Measurements from ENCODE around the gene TMEM174. TPM values are rescaled to one million over a fixed set of nuclear protein-coding genes. Genes with fewer than 3 reads are reported as not detected.

Gene TMEM174
- total and polyA plus RNA-seq, 2 donors (not counting 1 experiment from before 2014, with no cell fraction given): not detected

DNA sequence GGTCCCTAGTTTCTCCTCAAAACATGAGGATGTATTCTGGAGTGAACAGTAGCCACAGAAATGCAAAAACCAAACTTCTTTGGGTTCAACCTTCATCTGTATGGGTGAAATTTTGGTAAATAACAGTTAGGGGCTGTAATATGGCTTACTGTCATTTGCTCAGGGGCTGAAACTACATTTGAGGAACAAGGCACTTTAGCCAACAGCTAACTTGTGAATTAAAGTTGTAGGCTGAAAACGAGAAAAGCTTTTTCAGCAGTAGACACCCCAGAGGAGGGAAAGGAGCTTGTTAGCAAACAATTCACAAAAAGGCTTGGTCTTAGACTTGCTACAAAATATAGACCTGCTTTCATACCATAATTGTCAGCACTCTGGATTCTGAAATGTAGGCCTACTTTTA, 46.0 kb upstream of the TMEM174 start:
- H3K36me3 ChIP-seq (ENCODE audit: control insufficient read depth, insufficient read depth, low read length): no peaks in the 10 kb centered on the region
- H3K27me3 ChIP-seq (ENCODE audit: control insufficient read depth, insufficient read depth, low read length): no peaks in the 10 kb centered on the region
- no peak overlapping the region for H3K9ac ChIP-seq (ENCODE audit: insufficient read depth, low read length)
- H2AFZ ChIP-seq (ENCODE audit: low read length): no peak overlapping the region
- H4K20me1 ChIP-seq (ENCODE audit: control insufficient read depth, extremely low read depth, insufficient read depth, low read length): no peaks in the 10 kb centered on the region
- no peak for TF ChIP-seq CTCF (conservative IDR thresholded peaks at IDR 0.05 in 1 of 2, IDR thresholded peaks at IDR 0.05 in 1 of 2; ENCODE audit: low read depth in 1 of 2, low read length in 2 of 2)
- TF ChIP-seq EZH2 (IDR thresholded peaks at IDR 0.05; ENCODE audit: low read length, missing control alignments): no peak
- no peak overlapping the region for H3K27ac ChIP-seq (ENCODE audit: insufficient read depth, low read length)
- no peak overlapping the region for H3K4me2 ChIP-seq (ENCODE audit: extremely low read depth, insufficient read depth, low read length)
- no peak overlapping the region for H3K4me3 ChIP-seq (replicated peaks in 1 of 4; ENCODE audit: control extremely low read depth in 1 of 4, insufficient read depth in 1 of 4, low read depth in 3 of 4, low read length in 4 of 4)
- H3K4me1 ChIP-seq (ENCODE audit: control insufficient read depth, extremely low read depth, insufficient read depth, low read length): no peaks in the 10 kb centered on the region
- no peaks in the 10 kb centered on the region for H3K9me3 ChIP-seq (ENCODE audit: control insufficient read depth, insufficient read depth, low read depth, low read length)
- no peaks in the 10 kb centered on the region for H3K79me2 ChIP-seq (ENCODE audit: control insufficient read depth, insufficient read depth, low read length)
- DNase-seq (ENCODE audit: low read depth in 2 of 2): no peak

DNA sequence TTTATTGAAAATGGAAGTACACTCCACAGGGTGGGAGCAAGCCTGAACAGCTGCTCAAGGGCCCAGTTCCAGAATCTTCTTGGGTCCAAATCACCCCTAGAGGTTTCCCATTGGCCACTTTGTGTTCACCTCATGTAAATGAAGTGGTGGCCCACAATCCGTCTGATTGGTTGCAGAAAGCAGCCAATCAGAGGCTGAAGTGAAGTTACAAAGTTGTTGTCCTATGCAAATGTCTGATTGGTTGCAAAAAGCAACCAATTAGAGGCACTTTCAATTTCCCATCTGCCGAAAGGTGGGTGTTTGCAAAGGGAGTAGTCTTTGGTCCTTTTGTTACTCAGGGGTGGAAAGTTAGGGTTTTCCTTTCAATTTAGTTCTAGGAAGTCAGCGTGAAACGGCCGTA, 43.9 kb upstream of the TMEM174 start:
- Histone ChIP-seq H3K4me3 (replicated peaks in 1 of 4; ENCODE audit: control extremely low read depth in 1 of 4, insufficient read depth in 1 of 4, low read depth in 3 of 4, low read length in 4 of 4) (no peak overlapping the region), H3K36me3 (ENCODE audit: control insufficient read depth, insufficient read depth, low read length) (no peaks in the 10 kb centered on the region), H2AFZ (ENCODE audit: low read length) (no peak overlapping the region), H3K27ac (ENCODE audit: insufficient read depth, low read length) (no peak overlapping the region), H3K9ac (ENCODE audit: insufficient read depth, low read length) (no peak overlapping the region), H4K20me1 (ENCODE audit: control insufficient read depth, extremely low read depth, insufficient read depth, low read length) (no peaks in the 10 kb centered on the region), H3K4me1 (ENCODE audit: control insufficient read depth, extremely low read depth, insufficient read depth, low read length) (no peaks in the 10 kb centered on the region), H3K9me3 (ENCODE audit: control insufficient read depth, insufficient read depth, low read depth, low read length) (no peaks in the 10 kb centered on the region), H3K79me2 (ENCODE audit: control insufficient read depth, insufficient read depth, low read length) (no peaks in the 10 kb centered on the region), H3K27me3 (ENCODE audit: control insufficient read depth, insufficient read depth, low read length) (no peaks in the 10 kb centered on the region), H3K4me2 (ENCODE audit: extremely low read depth, insufficient read depth, low read length) (no peak overlapping the region)
- DNase-seq (ENCODE audit: low read depth in 2 of 2): no peak
- TF ChIP-seq CTCF (conservative IDR thresholded peaks at IDR 0.05 in 1 of 2, IDR thresholded peaks at IDR 0.05 in 1 of 2; ENCODE audit: low read depth in 1 of 2, low read length in 2 of 2) (no peak), EZH2 (IDR thresholded peaks at IDR 0.05; ENCODE audit: low read length, missing control alignments) (no peak)

GRCh38 chr5:73130811-73131210, 42.2 kb upstream of the TMEM174 start:
- no peak for DNase-seq (ENCODE audit: low read depth in 2 of 2)
- no peak overlapping the region for H3K4me2 ChIP-seq (ENCODE audit: extremely low read depth, insufficient read depth, low read length)
- H3K27me3 ChIP-seq (ENCODE audit: control insufficient read depth, insufficient read depth, low read length): no peaks in the 10 kb centered on the region
- H4K20me1 ChIP-seq (ENCODE audit: control insufficient read depth, extremely low read depth, insufficient read depth, low read length): no peaks in the 10 kb centered on the region
- no peak overlapping the region for H2AFZ ChIP-seq (ENCODE audit: low read length)
- no peaks in the 10 kb centered on the region for H3K79me2 ChIP-seq (ENCODE audit: control insufficient read depth, insufficient read depth, low read length)
- no peaks in the 10 kb centered on the region for H3K4me1 ChIP-seq (ENCODE audit: control insufficient read depth, extremely low read depth, insufficient read depth, low read length)
- no peak overlapping the region for H3K4me3 ChIP-seq (replicated peaks in 1 of 4; ENCODE audit: control extremely low read depth in 1 of 4, insufficient read depth in 1 of 4, low read depth in 3 of 4, low read length in 4 of 4)
- H3K27ac ChIP-seq (ENCODE audit: insufficient read depth, low read length): no peak overlapping the region
- no peak for TF ChIP-seq EZH2 (IDR thresholded peaks at IDR 0.05; ENCODE audit: low read length, missing control alignments)
- TF ChIP-seq CTCF (conservative IDR thresholded peaks at IDR 0.05 in 1 of 2, IDR thresholded peaks at IDR 0.05 in 1 of 2; ENCODE audit: low read depth in 1 of 2, low read length in 2 of 2): no peak
- no peak overlapping the region for H3K9ac ChIP-seq (ENCODE audit: insufficient read depth, low read length)
- H3K36me3 ChIP-seq (ENCODE audit: control insufficient read depth, insufficient read depth, low read length): no peaks in the 10 kb centered on the region
- no peaks in the 10 kb centered on the region for H3K9me3 ChIP-seq (ENCODE audit: control insufficient read depth, insufficient read depth, low read depth, low read length)
